A673 (cell line): ENCODE data around the gene THRB.

Experiments used
- CTCF ChIP-seq: fragments of 300-800, 200-600 bp; sonication (generic); conservative IDR thresholded peaks from 2 replicates; pipeline ENCODE4 v1.5.1; 2017; ENCODE audit warnings: low read depth, mild to moderate bottlenecking, antibody characterized with exemption, low read length, moderate library complexity, mixed read lengths
- EZH2 ChIP-seq: fragments of 200-600 bp; sonication (generic); IDR thresholded peaks from 2 replicates; pipeline ENCODE4 v1.6.1; 2017; ENCODE audit warnings: borderline replicate concordance, low read depth, mild to moderate bottlenecking, mixed read lengths, antibody characterized with exemption, low read length; ENCODE audit not compliant: poor library complexity, severe bottlenecking

- no peak for TF ChIP-seq CTCF
- TF ChIP-seq EZH2 = no peak
Observed at GRCh38 chr3:24168977-24169376, 325.7 kb downstream of the THRB start.
